Neural cell (in vitro differentiated cells): ENCODE data around the gene BABAM2. TPM values are rescaled to one million over a fixed set of nuclear protein-coding genes. Genes with fewer than 3 reads are reported as not detected.

ENCODE experiments used
- H2AFZ ChIP-seq: fragments of 200-600, 300-800 bp; sonication (generic), shearing (Covaris generic); 2 replicates; pipeline ENCODE4 v1.6.0; 2014; ENCODE audit warnings: low read depth, mild to moderate bottlenecking, antibody characterized with exemption, low read length, moderate library complexity
- H3F3A ChIP-seq: fragments of 200-600 bp; shearing (Covaris generic); 2 replicates; pipeline ENCODE4 v1.6.1; 2016; ENCODE audit warnings: mild to moderate bottlenecking, moderate library complexity, mixed read lengths, antibody characterized with exemption, low read length; ENCODE audit not compliant: insufficient read depth, poor library complexity, severe bottlenecking
- H3K27ac ChIP-seq: fragments of 200-600, 300-800 bp; sonication (generic), shearing (Covaris generic); 2 replicates; pipeline ENCODE4 v1.5.1; 2014; ENCODE audit warnings: mild to moderate bottlenecking, low read length, moderate library complexity
- H3K27me3 ChIP-seq: fragments of 300-800, 200-600 bp; sonication (generic), shearing (Covaris generic); 2 replicates; pipeline ENCODE4 v1.6.0; 2014; ENCODE audit warnings: mild to moderate bottlenecking, low read depth, low read length, moderate library complexity; ENCODE audit not compliant: insufficient read depth
- H3K36me3 ChIP-seq: fragments of 300-800, 200-600 bp; sonication (generic), shearing (Covaris generic); 2 replicates; pipeline ENCODE4 v1.5.1; 2014; ENCODE audit warnings: mild to moderate bottlenecking, antibody characterized with exemption, low read length, moderate library complexity; ENCODE audit not compliant: insufficient read depth
- H3K4me2 ChIP-seq: fragments of 300-800, 200-600 bp; sonication (generic), shearing (Covaris generic); 2 replicates; pipeline ENCODE4 v1.6.0; 2014; ENCODE audit warnings: mild to moderate bottlenecking, low read length
- H3K4me3 ChIP-seq: fragments of 300-800, 200-600 bp; sonication (generic), shearing (Covaris generic); 2 replicates; pipeline ENCODE4 v1.5.1; 2014; ENCODE audit warnings: mild to moderate bottlenecking, low read length, moderate library complexity
- H3K79me2 ChIP-seq: fragments of 200-600 bp; shearing (Covaris generic); replicated peaks from 2 replicates; pipeline ENCODE4 v1.6.0; 2014; ENCODE audit warnings: mild to moderate bottlenecking, low read length, moderate library complexity; ENCODE audit not compliant: insufficient read depth
- H3K9ac ChIP-seq: fragments of 300-800, 200-600 bp; sonication (generic), shearing (Covaris generic); 2 replicates; pipeline ENCODE4 v1.6.1; 2016; ENCODE audit warnings: mild to moderate bottlenecking, low read length, mixed read lengths
- H3K9me2 ChIP-seq: fragments of 200-600 bp; shearing (Covaris generic); 2 replicates; pipeline ENCODE4 v1.6.1; 2016; ENCODE audit warnings: mild to moderate bottlenecking, low read length, mixed read lengths; ENCODE audit not compliant: insufficient read depth
- H3K9me3 ChIP-seq: fragments of 200-600, 300-800 bp; sonication (generic), shearing (Covaris generic); 2 replicates; pipeline ENCODE4 v1.6.1; 2016; ENCODE audit warnings: mild to moderate bottlenecking, mixed run types, low read length, moderate library complexity, mixed read lengths
- H4K20me1 ChIP-seq: fragments of 200-600 bp; shearing (Covaris generic); 2 replicates; pipeline ENCODE4 v1.6.1; 2016; ENCODE audit warnings: mild to moderate bottlenecking, mixed run types; ENCODE audit not compliant: insufficient read depth
- EP300 ChIP-seq: fragments of 450-650 bp; conservative IDR thresholded peaks from 2 replicates; pipeline ENCODE4 v1.6.1; 2014; ENCODE audit warnings: antibody characterized with exemption, mild to moderate bottlenecking, moderate library complexity; ENCODE audit not compliant: poor library complexity, severe bottlenecking
- EZH2 ChIP-seq: fragments of 200-600, 300-800 bp; shearing (Covaris generic), sonication (generic); IDR thresholded peaks from 2 replicates; pipeline ENCODE4 v1.6.1; 2014; ENCODE audit warnings: antibody characterized with exemption, low read length, borderline replicate concordance, mild to moderate bottlenecking; ENCODE audit not compliant: insufficient read depth, poor library complexity, severe bottlenecking
- MXI1 ChIP-seq: fragments of 450-650 bp; conservative IDR thresholded peaks from 2 replicates; pipeline ENCODE4 v1.6.1; 2014; ENCODE audit warnings: antibody characterized with exemption, mild to moderate bottlenecking; ENCODE audit not compliant: poor library complexity, severe bottlenecking
- POLR2AphosphoS5 ChIP-seq: IDR thresholded peaks from 2 replicates; pipeline ENCODE4 v1.6.1; 2012
- RAD21 ChIP-seq: fragments of 450-650 bp; conservative IDR thresholded peaks from 2 replicates; pipeline ENCODE4 v1.6.1; 2014; ENCODE audit warnings: antibody characterized with exemption, mild to moderate bottlenecking, moderate library complexity
- SMC3 ChIP-seq: fragments of 450-650 bp; conservative IDR thresholded peaks from 2 replicates; pipeline ENCODE4 v1.6.1; 2014; ENCODE audit warnings: antibody characterized with exemption, mild to moderate bottlenecking, moderate library complexity; ENCODE audit not compliant: poor library complexity
- TAF1 ChIP-seq: IDR thresholded peaks from 2 replicates; pipeline ENCODE4 v1.6.1; 2012; ENCODE audit warnings: low read depth
- polyA plus RNA-seq: library from polyadenylated mRNA; depleted of rRNA; stranded (reverse); fragments of >200 nt; gene quantifications from 2 replicates; pipeline ENCODE4 v1.2.3, GENCODE V29; 2014
- TF ChIP-seq, protein P1 (sequence below): fragments of 450-650 bp; IDR thresholded peaks from 2 replicates; pipeline ENCODE4 v1.5.1; 2014; ENCODE audit warnings: antibody characterized with exemption, mild to moderate bottlenecking, moderate library complexity; ENCODE audit not compliant: poor library complexity, severe bottlenecking
- TF ChIP-seq, protein P2 (sequence below): IDR thresholded peaks from 2 replicates; pipeline ENCODE4 v1.6.1; 2012; ENCODE audit warnings: borderline replicate concordance

Gene BABAM2
- polyA plus RNA-seq, 1 donor from 2014 or later: 15.3 TPM

DNA sequence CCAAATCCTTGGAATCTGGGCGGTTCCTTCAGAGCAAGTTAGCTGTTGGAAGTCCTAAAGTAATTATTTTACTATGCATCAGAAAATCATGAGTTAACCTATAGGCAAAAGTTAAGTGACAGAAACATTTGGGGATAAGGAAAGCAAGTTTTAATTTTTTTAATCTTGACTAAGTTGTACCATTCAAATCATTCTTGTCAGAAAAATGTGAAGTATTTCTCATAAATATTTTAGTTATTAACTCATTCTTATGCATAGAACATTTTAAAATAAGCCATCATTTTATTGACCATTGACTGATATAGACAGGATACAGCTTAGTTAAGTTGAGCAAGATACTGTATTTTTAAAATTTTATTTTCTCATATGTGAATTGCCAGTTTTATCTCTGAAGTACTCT, 403.9 kb downstream of the BABAM2 start:
- H3K27ac ChIP-seq: no peak overlapping the region
- H3K4me2 ChIP-seq: no peak overlapping the region
- H3K9ac ChIP-seq: no peak overlapping the region
- no peaks in the 10 kb centered on the region for H3K27me3 ChIP-seq
- no peaks in the 10 kb centered on the region for H3F3A ChIP-seq
- H3K9me2 ChIP-seq: no peaks in the 10 kb centered on the region
- TF ChIP-seq SMC3: no peak
- TF ChIP-seq, protein P1, sequence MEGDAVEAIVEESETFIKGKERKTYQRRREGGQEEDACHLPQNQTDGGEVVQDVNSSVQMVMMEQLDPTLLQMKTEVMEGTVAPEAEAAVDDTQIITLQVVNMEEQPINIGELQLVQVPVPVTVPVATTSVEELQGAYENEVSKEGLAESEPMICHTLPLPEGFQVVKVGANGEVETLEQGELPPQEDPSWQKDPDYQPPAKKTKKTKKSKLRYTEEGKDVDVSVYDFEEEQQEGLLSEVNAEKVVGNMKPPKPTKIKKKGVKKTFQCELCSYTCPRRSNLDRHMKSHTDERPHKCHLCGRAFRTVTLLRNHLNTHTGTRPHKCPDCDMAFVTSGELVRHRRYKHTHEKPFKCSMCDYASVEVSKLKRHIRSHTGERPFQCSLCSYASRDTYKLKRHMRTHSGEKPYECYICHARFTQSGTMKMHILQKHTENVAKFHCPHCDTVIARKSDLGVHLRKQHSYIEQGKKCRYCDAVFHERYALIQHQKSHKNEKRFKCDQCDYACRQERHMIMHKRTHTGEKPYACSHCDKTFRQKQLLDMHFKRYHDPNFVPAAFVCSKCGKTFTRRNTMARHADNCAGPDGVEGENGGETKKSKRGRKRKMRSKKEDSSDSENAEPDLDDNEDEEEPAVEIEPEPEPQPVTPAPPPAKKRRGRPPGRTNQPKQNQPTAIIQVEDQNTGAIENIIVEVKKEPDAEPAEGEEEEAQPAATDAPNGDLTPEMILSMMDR: no peak
- TF ChIP-seq TAF1: no peak
- no peak for TF ChIP-seq POLR2AphosphoS5
- TF ChIP-seq, protein P2, sequence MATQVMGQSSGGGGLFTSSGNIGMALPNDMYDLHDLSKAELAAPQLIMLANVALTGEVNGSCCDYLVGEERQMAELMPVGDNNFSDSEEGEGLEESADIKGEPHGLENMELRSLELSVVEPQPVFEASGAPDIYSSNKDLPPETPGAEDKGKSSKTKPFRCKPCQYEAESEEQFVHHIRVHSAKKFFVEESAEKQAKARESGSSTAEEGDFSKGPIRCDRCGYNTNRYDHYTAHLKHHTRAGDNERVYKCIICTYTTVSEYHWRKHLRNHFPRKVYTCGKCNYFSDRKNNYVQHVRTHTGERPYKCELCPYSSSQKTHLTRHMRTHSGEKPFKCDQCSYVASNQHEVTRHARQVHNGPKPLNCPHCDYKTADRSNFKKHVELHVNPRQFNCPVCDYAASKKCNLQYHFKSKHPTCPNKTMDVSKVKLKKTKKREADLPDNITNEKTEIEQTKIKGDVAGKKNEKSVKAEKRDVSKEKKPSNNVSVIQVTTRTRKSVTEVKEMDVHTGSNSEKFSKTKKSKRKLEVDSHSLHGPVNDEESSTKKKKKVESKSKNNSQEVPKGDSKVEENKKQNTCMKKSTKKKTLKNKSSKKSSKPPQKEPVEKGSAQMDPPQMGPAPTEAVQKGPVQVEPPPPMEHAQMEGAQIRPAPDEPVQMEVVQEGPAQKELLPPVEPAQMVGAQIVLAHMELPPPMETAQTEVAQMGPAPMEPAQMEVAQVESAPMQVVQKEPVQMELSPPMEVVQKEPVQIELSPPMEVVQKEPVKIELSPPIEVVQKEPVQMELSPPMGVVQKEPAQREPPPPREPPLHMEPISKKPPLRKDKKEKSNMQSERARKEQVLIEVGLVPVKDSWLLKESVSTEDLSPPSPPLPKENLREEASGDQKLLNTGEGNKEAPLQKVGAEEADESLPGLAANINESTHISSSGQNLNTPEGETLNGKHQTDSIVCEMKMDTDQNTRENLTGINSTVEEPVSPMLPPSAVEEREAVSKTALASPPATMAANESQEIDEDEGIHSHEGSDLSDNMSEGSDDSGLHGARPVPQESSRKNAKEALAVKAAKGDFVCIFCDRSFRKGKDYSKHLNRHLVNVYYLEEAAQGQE: no peak
- no peak for TF ChIP-seq EP300
- TF ChIP-seq MXI1: no peak
- no peak for TF ChIP-seq EZH2
- TF ChIP-seq RAD21: no peak
- H3K9me3 ChIP-seq: no peaks in the 10 kb centered on the region
- H4K20me1 ChIP-seq: no peaks in the 10 kb centered on the region
- no peak overlapping the region for H2AFZ ChIP-seq
- no peaks in the 10 kb centered on the region for H3K79me2 ChIP-seq
- H3K4me3 ChIP-seq: no peak overlapping the region
- H3K36me3 ChIP-seq: no peaks in the 10 kb centered on the region

DNA sequence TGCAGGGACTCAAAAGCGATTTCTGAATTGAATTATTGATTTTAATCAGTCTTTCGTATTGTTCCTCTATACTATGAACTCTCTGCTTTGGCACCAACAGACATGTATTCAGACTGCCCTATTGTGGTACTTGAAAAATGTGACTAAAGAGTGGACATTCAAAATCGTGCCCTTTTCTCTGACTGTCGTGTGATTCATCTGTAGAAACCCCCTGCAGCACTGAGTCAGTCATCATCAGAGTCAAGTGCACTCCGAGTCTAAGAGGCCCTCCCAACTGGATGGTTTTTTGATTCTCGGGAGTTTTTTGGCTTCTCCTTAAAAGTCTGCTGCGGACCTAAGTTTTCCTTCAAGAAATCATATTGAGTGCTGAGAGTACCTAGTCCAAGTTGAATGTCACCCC, 405.7 kb downstream of the BABAM2 start:
- no peaks in the 10 kb centered on the region for H3K79me2 ChIP-seq
- no peak overlapping the region for H3K4me3 ChIP-seq
- no peak overlapping the region for H3K4me2 ChIP-seq
- H3K9me3 ChIP-seq: no peaks in the 10 kb centered on the region
- no peak overlapping the region for H3K27ac ChIP-seq
- no peaks in the 10 kb centered on the region for H3F3A ChIP-seq
- TF ChIP-seq RAD21 (no peak), POLR2AphosphoS5 (no peak), EZH2 (no peak), TAF1 (no peak), MXI1 (no peak)
- TF ChIP-seq, protein P2: no peak
- no peaks in the 10 kb centered on the region for H3K27me3 ChIP-seq
- H3K9ac ChIP-seq: no peak overlapping the region
- H3K9me2 ChIP-seq: no peaks in the 10 kb centered on the region
- no peaks in the 10 kb centered on the region for H3K36me3 ChIP-seq
- no peak overlapping the region for H2AFZ ChIP-seq
- no peaks in the 10 kb centered on the region for H4K20me1 ChIP-seq
